ENCODE measurements around the gene PPP3CA.

DNA sequence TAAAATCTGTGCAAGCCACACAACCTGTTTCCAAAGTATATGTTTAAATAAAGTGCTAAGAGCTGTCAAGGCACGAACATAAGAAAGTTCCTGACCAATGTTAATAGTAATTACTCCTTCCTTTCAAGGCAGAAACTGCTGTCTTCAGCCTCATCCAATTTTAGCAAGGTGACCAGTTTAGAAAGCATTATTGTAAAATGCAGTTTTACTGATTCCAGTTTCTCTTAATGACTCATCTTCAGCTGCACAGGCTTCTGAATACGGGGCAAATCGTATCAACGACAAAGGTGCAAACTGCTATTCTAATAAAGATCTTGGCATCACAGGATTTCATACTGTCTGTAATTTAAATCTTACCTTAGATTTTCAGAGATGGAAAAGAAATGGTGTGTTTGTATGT lies 87.5 kb downstream of the PPP3CA start:
- TF ChIP-seq, protein P1, sequence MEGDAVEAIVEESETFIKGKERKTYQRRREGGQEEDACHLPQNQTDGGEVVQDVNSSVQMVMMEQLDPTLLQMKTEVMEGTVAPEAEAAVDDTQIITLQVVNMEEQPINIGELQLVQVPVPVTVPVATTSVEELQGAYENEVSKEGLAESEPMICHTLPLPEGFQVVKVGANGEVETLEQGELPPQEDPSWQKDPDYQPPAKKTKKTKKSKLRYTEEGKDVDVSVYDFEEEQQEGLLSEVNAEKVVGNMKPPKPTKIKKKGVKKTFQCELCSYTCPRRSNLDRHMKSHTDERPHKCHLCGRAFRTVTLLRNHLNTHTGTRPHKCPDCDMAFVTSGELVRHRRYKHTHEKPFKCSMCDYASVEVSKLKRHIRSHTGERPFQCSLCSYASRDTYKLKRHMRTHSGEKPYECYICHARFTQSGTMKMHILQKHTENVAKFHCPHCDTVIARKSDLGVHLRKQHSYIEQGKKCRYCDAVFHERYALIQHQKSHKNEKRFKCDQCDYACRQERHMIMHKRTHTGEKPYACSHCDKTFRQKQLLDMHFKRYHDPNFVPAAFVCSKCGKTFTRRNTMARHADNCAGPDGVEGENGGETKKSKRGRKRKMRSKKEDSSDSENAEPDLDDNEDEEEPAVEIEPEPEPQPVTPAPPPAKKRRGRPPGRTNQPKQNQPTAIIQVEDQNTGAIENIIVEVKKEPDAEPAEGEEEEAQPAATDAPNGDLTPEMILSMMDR (IDR thresholded peaks at IDR 0.05): no peak
- no peak for TF ChIP-seq POLR2A (IDR thresholded peaks at IDR 0.05)
